ENCODE results near the gene RRM2.

The RRM2 gene

DNA sequence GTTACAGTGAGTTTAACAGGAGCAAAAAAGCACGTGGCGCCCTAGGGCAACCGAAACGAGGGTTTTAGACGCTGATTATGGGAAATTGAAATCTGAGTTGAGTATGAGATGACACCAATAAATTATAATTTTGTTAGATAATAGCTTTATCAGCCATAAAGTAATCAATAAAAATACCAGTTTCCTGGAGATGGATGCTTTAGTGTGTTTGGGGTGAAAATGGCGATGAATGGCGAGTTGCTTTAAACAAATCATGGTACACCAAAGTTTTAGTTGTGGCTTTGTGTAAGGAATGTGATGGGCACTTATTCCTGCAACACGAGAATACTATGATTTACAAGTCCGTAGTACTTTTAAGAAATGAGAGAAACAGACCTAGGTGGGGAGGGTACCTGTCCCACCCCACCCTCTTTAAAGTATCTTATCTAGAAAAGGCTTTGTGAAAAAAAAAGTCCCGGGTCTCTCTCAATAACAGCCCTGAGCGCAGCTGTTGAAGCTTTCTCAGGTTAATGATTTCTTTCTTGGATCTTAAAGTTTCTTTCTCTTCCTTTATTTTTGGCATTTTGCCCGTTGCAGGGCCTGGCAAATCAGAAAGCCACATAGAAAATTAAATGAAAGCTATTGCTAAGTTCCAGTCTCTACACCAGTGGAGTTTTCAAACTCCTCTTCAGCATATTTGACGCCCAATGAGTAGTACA lies 1.5 kb upstream of the RRM2 start:
- H3K4me3 ChIP-seq (ENCODE audit: control insufficient read depth, low read depth, low read length), result peak overlapping the region; percentile 73
- DNase-seq (ENCODE audit: low read depth), result no peak
- TF ChIP-seq, protein P1, sequence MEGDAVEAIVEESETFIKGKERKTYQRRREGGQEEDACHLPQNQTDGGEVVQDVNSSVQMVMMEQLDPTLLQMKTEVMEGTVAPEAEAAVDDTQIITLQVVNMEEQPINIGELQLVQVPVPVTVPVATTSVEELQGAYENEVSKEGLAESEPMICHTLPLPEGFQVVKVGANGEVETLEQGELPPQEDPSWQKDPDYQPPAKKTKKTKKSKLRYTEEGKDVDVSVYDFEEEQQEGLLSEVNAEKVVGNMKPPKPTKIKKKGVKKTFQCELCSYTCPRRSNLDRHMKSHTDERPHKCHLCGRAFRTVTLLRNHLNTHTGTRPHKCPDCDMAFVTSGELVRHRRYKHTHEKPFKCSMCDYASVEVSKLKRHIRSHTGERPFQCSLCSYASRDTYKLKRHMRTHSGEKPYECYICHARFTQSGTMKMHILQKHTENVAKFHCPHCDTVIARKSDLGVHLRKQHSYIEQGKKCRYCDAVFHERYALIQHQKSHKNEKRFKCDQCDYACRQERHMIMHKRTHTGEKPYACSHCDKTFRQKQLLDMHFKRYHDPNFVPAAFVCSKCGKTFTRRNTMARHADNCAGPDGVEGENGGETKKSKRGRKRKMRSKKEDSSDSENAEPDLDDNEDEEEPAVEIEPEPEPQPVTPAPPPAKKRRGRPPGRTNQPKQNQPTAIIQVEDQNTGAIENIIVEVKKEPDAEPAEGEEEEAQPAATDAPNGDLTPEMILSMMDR (IDR thresholded peaks at IDR 0.05; ENCODE audit: control insufficient read depth, insufficient read depth, low read depth, low read length, missing control alignments), result no peak

DNA sequence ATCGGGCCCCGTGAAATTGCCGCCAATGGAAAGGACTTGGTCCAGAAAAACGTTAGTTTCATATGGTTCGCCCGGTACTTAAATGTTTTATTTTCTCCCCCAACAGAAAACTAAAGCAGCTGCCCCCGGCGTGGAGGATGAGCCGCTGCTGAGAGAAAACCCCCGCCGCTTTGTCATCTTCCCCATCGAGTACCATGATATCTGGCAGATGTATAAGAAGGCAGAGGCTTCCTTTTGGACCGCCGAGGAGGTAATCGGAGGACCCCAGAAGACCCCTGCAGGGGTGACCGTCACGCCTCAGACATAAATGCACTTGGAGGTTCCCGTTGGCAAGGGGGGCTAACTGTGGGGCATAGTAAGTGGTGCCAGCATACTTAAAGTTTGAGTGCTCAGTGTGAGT lies 742 bp downstream of the RRM2 start:
- peak overlapping the region; percentile 50 for H3K4me3 ChIP-seq (ENCODE audit: control insufficient read depth, low read depth, low read length)
- TF ChIP-seq, protein P1 (IDR thresholded peaks at IDR 0.05; ENCODE audit: control insufficient read depth, insufficient read depth, low read depth, low read length, missing control alignments), result no peak
- no peak for DNase-seq (ENCODE audit: low read depth)

DNA sequence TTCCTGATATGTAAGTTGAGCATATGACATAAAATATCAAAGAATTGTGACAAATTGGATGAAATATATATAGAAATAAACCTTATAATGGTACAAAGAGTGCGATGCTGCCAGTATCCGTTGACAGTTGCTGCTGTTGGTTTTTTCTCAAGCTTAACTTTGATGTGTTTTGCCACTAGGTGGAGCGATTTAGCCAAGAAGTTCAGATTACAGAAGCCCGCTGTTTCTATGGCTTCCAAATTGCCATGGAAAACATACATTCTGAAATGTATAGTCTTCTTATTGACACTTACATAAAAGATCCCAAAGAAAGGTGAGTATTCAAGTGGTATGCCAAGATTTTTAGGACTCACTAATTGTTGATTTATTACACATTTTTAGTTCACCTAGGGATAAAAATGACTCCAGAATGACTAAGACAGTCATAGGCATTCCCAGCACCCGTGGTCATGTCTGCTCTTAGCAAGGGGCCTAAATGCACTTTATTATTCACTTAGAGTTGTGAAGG lies 2.1 kb downstream of the RRM2 start:
- TF ChIP-seq, protein P1 (IDR thresholded peaks at IDR 0.05; ENCODE audit: control insufficient read depth, insufficient read depth, low read depth, low read length, missing control alignments), result peak; percentile 53
- H3K4me3 ChIP-seq (ENCODE audit: control insufficient read depth, low read depth, low read length), result peak overlapping the region; percentile 31; the same call in 1 of the 2 replicates
- no peak for DNase-seq (ENCODE audit: low read depth)

DNA sequence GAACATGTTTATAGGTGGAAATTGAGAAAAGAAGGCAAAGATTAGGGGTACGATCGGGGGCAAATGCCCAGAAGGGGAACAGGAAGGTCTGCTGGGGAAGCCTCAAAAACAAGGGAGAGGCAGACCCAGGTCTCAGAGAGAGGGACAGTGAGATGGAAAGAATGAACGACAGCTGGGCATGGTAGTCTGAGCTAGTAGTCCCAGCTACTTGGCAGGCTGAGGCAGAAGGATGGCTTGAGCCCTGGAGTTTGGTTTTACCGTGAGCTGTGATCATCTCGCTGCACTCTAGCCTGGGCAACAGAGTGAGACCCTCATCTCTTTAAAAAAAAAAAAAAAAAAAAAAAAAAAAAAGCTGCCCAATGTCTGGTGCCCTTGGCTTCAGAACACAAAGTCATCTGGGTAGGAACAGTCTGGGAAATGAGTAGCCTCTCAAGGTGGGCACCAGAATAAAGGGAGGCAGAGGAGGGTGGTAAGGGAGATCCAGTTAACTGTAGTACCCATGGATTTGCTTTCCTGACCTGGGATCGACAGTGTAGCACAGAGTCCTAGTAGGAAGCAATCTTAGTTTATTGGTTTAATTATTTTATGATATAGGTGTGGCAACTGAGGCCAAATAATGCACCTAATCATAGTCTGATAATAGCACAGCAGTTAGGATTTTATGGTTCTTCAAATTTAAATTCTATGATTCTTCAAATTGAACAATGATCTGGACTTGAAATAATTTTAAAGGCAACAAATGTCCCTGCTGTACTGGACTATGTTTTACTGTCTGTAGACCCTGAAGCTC lies 3.5 kb downstream of the RRM2 start:
- H3K4me3 ChIP-seq (ENCODE audit: control insufficient read depth, low read depth, low read length), result no peak overlapping the region
- DNase-seq (ENCODE audit: low read depth), result no peak
- TF ChIP-seq, protein P1 (IDR thresholded peaks at IDR 0.05; ENCODE audit: control insufficient read depth, insufficient read depth, low read depth, low read length, missing control alignments), result no peak

DNA sequence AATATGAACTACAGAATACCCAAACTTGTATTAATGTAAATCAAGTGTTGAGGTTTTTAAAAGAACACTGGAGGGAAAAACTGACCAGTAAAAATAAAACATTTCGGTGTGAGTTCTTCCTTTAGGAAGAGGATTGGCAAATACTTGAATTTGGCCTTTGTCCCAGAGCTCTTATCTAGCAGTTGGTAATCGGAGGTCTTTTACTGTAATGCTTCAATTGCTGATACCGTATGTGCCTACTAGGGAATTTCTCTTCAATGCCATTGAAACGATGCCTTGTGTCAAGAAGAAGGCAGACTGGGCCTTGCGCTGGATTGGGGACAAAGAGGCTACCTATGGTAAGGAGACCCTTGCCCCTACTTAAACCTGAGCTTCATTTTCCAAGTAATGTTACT lies 4.1 kb downstream of the RRM2 start:
- TF ChIP-seq, protein P1 (IDR thresholded peaks at IDR 0.05; ENCODE audit: control insufficient read depth, insufficient read depth, low read depth, low read length, missing control alignments), result no peak
- DNase-seq (ENCODE audit: low read depth), result no peak
- no peak overlapping the region for H3K4me3 ChIP-seq (ENCODE audit: control insufficient read depth, low read depth, low read length)

DNA sequence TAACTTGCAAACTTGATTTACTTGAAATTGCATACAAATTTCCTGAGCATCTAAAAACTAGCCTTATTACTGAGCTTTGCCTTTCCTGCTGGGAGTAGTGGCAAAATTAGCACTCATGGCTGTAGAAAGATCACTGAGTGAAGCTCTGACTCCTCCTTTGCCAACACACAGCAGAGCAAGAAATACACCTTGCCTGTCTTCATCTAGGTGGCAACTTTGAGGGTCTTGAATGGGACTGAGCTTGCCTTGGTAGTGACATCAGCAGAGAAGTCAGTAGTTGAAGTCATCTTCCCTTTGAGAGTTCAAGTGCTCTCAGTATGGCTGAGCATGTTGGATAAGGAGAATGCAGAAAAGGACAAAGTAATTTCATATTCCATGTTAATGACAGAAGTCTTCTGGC lies 5.9 kb downstream of the RRM2 start:
- H3K4me3 ChIP-seq (ENCODE audit: control insufficient read depth, low read depth, low read length), result no peak overlapping the region
- TF ChIP-seq, protein P1 (IDR thresholded peaks at IDR 0.05; ENCODE audit: control insufficient read depth, insufficient read depth, low read depth, low read length, missing control alignments), result no peak

More for the DNA sequence above, 5.9 kb downstream of the RRM2 start:
- no peak for DNase-seq (ENCODE audit: low read depth)
